ENCODE data around the gene GNAI2.
"Not testable (repeated sequence)": the region's sequence is repeated elsewhere in the genome, so short reads cannot be mapped to it uniquely, and the experiment has no call there.

Gene GNAI2

GRCh38 chr3:50245251-50245745 is 9.3 kb downstream of the GNAI2 start:
- no peak for DNase-seq (ENCODE audit: low spot score)

DNA sequence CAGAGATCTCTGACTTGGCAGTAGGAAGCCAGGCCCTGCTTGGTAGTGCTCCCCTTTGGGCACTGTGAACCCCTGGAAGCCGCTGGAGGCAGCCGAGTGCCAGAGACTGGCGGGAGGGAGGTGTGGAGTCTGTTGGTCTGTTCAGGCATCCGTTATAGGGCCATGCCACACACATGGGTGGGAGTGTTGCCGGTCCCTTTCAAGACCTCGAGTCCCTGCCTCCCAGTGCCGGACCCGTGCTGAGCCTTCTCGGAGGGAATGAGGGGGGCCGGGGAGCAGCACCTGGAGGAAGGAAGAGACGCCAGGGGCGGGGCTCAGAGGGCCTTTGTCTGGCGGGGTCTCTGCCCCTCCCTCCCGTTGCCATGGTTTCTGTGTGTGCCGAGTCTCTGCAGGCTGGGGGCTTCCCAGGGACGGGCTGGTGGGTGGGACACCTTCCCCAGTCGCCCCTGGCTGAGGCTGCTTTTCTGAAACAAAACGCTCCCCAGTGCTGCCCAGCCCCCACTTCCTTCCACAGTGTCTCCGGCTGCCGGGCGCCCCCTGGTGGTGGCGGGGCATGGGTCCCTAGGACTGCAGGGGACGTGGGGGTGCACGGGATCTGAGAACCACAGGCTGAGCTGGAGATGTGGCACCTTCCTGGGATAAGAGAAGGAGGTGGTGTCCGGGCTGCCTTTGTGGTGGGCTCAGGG is 10.0 kb downstream of the GNAI2 start:
- DNase-seq (ENCODE audit: low spot score), result peak; percentile 90

- DNase-seq (ENCODE audit: low spot score), result no peak
These were observed 10.5 kb downstream of the GNAI2 start for GRCh38 chr3:50246517-50246954.

- DNase-seq (ENCODE audit: low spot score), result no peak
These were observed 12.4 kb downstream of the GNAI2 start for GRCh38 chr3:50248387-50248786.

DNA sequence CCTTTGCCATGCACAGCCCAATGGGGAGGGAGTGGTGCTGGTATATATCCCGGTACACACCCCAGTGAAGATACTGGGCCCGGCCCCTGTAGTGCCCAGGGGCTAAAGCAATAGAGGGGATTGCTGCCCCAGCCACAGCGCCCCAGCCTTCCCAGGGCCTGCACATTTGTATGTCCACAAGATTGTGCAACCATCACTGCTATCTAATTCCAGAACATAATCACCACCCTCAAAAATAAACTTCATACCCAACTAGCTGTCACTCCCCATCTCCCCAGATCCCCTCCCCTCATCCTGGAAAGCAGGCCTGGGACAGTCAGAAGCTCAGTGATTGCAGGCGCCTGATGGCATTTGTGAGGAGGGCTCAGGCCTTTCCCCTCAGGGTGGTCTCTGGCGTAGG is 13.5 kb downstream of the GNAI2 start:
- no peak for DNase-seq (ENCODE audit: low spot score)

DNA sequence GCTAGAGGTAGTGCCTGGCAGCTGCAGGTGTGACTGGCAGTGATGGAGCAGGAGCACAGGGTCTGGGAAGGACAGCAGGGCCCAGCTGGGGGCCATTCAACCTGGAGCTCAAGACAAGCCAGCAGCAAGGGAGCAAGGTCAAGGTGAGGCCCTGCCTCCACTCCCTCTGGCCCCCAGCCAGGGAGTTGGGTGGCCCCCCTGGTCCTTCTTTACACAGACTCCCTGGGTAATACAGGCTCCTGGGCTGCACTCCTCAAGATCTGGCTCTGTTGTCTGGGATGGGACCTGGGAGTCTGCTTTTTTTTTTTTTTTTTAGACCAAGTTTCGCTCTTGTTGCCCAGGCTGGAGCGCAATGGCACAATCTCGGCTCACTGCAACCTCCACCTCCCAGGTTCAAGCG is 14.5 kb downstream of the GNAI2 start:
- DNase-seq (ENCODE audit: low spot score), result no peak

DNA sequence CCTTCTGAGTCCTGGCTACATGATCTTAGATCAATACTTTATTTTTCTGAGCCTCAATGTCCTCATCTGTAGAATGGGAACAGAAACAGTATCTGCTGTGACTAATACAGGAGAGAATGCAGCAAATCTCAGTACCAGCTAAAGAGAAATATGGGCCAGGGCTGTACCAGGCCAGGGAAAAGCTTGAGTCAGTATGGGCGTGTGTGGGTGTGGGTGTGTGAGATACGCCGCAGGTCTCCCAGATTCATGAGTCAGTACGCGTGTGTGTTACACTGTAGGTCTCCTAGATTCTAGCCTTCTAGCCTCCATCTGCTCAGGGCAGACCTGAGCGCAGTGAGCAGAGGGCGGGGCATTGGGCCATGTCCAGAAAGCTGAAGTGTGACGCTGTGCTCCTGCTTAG is 15.2 kb downstream of the GNAI2 start:
- DNase-seq (ENCODE audit: low spot score), result peak; percentile 64

DNA sequence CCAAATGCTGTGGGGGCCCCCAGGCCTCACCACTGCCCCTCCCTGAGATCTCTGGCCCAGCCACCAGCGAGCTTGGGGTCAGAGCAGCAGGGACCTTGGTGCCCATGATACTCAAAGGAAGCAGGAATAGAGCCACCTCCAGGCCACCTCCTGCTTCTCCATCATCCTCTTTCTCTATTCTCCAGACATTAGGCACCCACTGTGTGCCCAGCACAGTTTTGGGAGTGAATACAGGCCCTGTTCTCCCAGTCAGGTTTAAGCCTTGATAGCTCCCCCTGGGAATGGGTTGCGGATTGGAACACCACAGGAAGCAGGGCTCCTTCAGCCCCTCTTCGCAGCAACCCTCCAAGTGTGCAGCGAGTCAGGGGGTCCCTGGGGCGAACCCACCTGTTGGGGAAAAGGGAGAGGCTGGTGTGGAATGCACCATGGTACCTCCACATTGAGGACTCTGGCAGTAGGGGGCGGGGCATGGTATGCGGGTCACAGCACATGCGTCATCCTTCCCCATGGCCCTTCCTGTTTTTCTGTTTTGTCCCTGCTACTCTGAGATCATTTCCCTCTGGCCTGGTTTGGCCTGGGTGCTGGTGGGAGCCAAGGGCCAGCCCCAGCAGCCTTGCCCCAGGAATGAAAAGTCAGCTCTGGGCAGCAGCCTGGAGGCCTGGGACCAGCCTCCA is 18.7 kb downstream of the GNAI2 start:
- DNase-seq (ENCODE audit: low spot score), result no peak

DNA sequence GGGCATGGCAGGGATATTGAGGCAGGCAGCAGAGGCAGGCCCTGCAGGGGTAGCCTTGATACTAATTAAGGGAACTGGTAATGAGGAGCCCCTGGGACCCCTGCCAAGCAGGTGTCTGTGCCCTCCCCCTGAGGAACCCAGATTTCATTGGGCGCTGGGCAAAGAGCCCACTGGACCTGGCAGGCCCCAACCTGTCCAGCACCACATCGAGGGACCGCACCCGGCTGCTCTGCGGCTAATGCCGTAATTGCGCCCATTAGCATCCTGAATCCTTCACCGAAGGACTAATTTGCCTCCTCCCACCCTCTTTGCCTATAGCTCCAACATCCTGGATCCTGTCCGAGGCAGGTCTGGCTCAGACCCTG is 19.2 kb downstream of the GNAI2 start:
- no peak for DNase-seq (ENCODE audit: low spot score)

GRCh38 chr3:50256978-50257890 is 21.2 kb downstream of the GNAI2 start:
- DNase-seq (ENCODE audit: low spot score), result peak; percentile 51

DNA sequence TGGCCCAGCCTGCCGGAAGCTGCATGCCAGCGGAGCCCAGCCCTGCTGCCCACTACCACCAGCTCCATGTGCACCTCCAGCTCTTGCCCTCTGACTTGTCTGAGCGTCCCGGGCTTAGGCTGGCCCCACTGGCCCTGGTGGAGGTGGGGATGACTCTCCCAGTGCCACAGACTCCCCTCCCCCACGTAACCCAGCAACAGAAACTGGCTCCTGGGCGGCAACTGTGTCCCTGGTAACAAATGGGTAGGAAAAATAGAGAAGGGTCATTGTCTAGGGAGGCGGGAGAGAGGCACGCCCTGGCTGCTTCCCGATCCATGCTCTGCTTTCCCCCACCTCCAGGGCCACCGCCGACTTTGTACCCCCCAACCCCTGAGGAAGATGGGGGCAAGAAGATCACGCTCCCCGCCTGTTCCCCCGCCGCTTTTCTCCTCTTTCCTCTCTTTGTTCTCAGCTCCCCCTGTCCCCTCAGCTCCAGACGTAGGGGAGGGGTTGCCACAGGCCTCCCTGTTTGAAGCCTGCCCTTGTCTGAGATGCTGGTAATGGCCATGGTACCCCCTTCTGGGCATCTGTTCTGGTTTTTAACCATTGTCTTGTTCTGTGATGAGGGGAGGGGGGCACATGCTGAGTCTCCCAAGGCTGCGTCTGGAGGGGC is 22.2 kb downstream of the GNAI2 start:
- DNase-seq (ENCODE audit: low spot score), result no peak

- DNase-seq (ENCODE audit: low spot score), result no peak
These were observed 23.0 kb downstream of the GNAI2 start for GRCh38 chr3:50258979-50259378.

GRCh38 chr3:50259432-50260026 is 23.5 kb downstream of the GNAI2 start:
- DNase-seq (ENCODE audit: low spot score), result no peak

DNA sequence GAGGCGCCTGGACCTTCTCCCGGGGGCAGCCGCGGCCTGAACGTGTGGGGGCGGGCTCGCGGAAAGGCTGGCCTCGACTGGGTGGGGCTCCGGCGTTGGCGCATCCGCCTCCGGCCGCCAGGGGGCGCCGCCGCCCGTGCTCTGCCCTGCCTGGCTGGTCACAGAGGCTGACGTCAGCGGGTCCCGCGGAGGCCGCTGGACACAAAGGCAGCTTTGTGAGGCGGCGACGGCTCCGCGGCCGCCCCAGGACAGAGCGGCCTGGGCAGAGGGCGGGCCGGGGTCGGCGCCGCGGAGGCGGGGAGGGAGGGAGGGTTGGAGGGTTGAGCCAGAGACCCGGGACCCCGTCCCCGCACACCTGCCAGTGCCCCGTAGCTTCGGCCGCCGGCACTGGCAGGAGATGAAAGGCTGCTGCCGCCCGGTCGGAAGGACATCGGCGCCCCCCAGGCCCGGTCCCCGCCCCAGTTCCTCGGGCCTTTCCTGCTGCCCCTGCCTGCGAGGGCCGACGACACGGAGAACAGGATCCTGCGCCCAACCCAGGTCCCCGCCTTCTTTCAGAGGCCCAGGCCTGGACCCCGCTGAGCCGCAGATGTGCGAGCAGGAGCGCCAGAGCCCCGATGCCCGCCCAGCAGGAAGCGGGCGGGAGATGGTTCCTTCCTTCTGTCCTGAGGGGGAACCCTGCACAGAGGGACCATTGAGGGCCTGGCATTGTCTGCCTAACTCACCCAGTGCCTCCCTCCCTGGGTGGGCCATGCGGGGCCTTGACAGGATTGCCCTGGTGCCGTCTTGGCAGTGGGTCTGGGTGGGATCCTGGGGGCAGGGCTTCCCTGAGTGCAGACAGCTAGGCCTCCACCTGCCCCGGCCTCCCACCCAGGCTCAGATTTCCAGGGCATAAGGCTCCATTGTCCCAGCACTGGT is 24.3 kb downstream of the GNAI2 start:
- peak; percentile 86 for DNase-seq (ENCODE audit: low spot score)

GRCh38 chr3:50260942-50261441 is 25.0 kb downstream of the GNAI2 start:
- no peak for DNase-seq (ENCODE audit: low spot score)

GRCh38 chr3:50261505-50261904 is 25.5 kb downstream of the GNAI2 start:
- DNase-seq (ENCODE audit: low spot score), result no peak

GRCh38 chr3:50262200-50262599 is 26.2 kb downstream of the GNAI2 start:
- DNase-seq (ENCODE audit: low spot score), result not testable (repeated sequence)

- DNase-seq (ENCODE audit: low spot score), result no peak
These were observed 26.8 kb downstream of the GNAI2 start for GRCh38 chr3:50262778-50263177.

GRCh38 chr3:50263478-50264382 is 27.7 kb downstream of the GNAI2 start:
- DNase-seq (ENCODE audit: low spot score), result no peak

Measured in hematopoietic multipotent progenitor cell treated with erythropoietin and hydrocortisone succinate and interleukin-3 and kit ligand, for 17 days (in vitro differentiated cells).